H1 (cell line): ENCODE measurements around the gene FHIT. TPM values are rescaled to one million over a fixed set of nuclear protein-coding genes. Genes with fewer than 3 reads are reported as not detected.

Source experiments
- BCL11A ChIP-seq, 2 experiments: IDR thresholded peaks; one replicate each; pipeline ENCODE4 v1.6.1; 2011; ENCODE audit warnings: low read depth in 2 of 2, low read length in 2 of 2, mild to moderate bottlenecking in 2 of 2
- CBX5 ChIP-seq: fragments of 300-800, 300-1000 bp; sonication (generic); IDR thresholded peaks from 2 replicates; pipeline ENCODE4 v1.7.1; 2016; ENCODE audit warnings: antibody characterized with exemption, low read length, low read depth
- GABPA ChIP-seq: IDR thresholded peaks from 2 replicates; pipeline ENCODE4 v1.6.1; 2011; ENCODE audit warnings: mild to moderate bottlenecking, low read length, moderate library complexity, borderline replicate concordance; ENCODE audit not compliant: insufficient read depth
- HDAC2 ChIP-seq, 2 experiments: fragments of 300-600 bp in 1 of 2; sonication (generic) in 1 of 2; IDR thresholded peaks; 2 replicates each; pipeline ENCODE4 v1.6.1; 2011 to 2012; ENCODE audit warnings: low read depth in 2 of 2, low read length in 2 of 2, mild to moderate bottlenecking in 2 of 2, moderate library complexity in 2 of 2, borderline replicate concordance in 1 of 2, inconsistent platforms in 1 of 2
- RXRA ChIP-seq: IDR thresholded peaks from 2 replicates; pipeline ENCODE4 v1.6.1; 2011; ENCODE audit warnings: low read depth, mild to moderate bottlenecking, low read length, moderate library complexity; ENCODE audit not compliant: insufficient read depth
- SAP30 ChIP-seq: fragments of 300-600 bp; sonication (generic); IDR thresholded peaks from 2 replicates; pipeline ENCODE4 v1.7.1; 2012; ENCODE audit warnings: low read length, moderate library complexity, mild to moderate bottlenecking, inconsistent platforms; ENCODE audit not compliant: insufficient read depth, insufficient replicate concordance
- SIX5 ChIP-seq: IDR thresholded peaks from 2 replicates; pipeline ENCODE4 v1.6.1; 2011; ENCODE audit warnings: mild to moderate bottlenecking, low read depth, low read length
- TEAD4 ChIP-seq: IDR thresholded peaks from 2 replicates; pipeline ENCODE4 v1.6.1; 2012; ENCODE audit warnings: low read depth, low read length, inconsistent platforms, mixed read lengths
- polyA plus RNA-seq, 7 experiments: library from polyadenylated mRNA; depleted of rRNA in 3 of 7; stranded (reverse) in 5 of 7; unstranded in 2 of 7; fragments of >200 nt in 5 of 7; fragments of 200-250 nt in 2 of 7; gene quantifications; 1 replicate in 5 of 7; 2 replicates in 1 of 7; 4 replicates in 1 of 7; pipeline versions ENCODE4 v1.2.1 to v1.2.3, GENCODE V29; 2011 to 2013; ENCODE audit warnings: missing spikeins in 2 of 7, mixed read lengths in 2 of 7
- total RNA-seq: library from RNA; stranded (reverse); fragmentation: NEBNext Ultra II Directional; extraction: Animal tissue kit (Norgen Biotek cat#: 25700); gene quantifications from 2 replicates; pipeline ENCODE4 v1.2.1, GENCODE V29; 2021
- TF ChIP-seq, protein P1 (sequence below): fragments of 300-600 bp; sonication (generic); IDR thresholded peaks from 2 replicates; pipeline ENCODE4 v1.7.1; 2012; ENCODE audit warnings: low read length, moderate library complexity, mild to moderate bottlenecking, inconsistent platforms; ENCODE audit not compliant: insufficient replicate concordance

Gene FHIT
- total and polyA plus RNA-seq, 2 of the 8 experiments (the other 6 are each of a cell fraction or from before 2014, with no cell fraction given) = 1.2 to 3.2 TPM

GRCh38 chr3:60133269-60134162, 1117.7 kb downstream of the FHIT start (continued):
- TF ChIP-seq, protein P1, sequence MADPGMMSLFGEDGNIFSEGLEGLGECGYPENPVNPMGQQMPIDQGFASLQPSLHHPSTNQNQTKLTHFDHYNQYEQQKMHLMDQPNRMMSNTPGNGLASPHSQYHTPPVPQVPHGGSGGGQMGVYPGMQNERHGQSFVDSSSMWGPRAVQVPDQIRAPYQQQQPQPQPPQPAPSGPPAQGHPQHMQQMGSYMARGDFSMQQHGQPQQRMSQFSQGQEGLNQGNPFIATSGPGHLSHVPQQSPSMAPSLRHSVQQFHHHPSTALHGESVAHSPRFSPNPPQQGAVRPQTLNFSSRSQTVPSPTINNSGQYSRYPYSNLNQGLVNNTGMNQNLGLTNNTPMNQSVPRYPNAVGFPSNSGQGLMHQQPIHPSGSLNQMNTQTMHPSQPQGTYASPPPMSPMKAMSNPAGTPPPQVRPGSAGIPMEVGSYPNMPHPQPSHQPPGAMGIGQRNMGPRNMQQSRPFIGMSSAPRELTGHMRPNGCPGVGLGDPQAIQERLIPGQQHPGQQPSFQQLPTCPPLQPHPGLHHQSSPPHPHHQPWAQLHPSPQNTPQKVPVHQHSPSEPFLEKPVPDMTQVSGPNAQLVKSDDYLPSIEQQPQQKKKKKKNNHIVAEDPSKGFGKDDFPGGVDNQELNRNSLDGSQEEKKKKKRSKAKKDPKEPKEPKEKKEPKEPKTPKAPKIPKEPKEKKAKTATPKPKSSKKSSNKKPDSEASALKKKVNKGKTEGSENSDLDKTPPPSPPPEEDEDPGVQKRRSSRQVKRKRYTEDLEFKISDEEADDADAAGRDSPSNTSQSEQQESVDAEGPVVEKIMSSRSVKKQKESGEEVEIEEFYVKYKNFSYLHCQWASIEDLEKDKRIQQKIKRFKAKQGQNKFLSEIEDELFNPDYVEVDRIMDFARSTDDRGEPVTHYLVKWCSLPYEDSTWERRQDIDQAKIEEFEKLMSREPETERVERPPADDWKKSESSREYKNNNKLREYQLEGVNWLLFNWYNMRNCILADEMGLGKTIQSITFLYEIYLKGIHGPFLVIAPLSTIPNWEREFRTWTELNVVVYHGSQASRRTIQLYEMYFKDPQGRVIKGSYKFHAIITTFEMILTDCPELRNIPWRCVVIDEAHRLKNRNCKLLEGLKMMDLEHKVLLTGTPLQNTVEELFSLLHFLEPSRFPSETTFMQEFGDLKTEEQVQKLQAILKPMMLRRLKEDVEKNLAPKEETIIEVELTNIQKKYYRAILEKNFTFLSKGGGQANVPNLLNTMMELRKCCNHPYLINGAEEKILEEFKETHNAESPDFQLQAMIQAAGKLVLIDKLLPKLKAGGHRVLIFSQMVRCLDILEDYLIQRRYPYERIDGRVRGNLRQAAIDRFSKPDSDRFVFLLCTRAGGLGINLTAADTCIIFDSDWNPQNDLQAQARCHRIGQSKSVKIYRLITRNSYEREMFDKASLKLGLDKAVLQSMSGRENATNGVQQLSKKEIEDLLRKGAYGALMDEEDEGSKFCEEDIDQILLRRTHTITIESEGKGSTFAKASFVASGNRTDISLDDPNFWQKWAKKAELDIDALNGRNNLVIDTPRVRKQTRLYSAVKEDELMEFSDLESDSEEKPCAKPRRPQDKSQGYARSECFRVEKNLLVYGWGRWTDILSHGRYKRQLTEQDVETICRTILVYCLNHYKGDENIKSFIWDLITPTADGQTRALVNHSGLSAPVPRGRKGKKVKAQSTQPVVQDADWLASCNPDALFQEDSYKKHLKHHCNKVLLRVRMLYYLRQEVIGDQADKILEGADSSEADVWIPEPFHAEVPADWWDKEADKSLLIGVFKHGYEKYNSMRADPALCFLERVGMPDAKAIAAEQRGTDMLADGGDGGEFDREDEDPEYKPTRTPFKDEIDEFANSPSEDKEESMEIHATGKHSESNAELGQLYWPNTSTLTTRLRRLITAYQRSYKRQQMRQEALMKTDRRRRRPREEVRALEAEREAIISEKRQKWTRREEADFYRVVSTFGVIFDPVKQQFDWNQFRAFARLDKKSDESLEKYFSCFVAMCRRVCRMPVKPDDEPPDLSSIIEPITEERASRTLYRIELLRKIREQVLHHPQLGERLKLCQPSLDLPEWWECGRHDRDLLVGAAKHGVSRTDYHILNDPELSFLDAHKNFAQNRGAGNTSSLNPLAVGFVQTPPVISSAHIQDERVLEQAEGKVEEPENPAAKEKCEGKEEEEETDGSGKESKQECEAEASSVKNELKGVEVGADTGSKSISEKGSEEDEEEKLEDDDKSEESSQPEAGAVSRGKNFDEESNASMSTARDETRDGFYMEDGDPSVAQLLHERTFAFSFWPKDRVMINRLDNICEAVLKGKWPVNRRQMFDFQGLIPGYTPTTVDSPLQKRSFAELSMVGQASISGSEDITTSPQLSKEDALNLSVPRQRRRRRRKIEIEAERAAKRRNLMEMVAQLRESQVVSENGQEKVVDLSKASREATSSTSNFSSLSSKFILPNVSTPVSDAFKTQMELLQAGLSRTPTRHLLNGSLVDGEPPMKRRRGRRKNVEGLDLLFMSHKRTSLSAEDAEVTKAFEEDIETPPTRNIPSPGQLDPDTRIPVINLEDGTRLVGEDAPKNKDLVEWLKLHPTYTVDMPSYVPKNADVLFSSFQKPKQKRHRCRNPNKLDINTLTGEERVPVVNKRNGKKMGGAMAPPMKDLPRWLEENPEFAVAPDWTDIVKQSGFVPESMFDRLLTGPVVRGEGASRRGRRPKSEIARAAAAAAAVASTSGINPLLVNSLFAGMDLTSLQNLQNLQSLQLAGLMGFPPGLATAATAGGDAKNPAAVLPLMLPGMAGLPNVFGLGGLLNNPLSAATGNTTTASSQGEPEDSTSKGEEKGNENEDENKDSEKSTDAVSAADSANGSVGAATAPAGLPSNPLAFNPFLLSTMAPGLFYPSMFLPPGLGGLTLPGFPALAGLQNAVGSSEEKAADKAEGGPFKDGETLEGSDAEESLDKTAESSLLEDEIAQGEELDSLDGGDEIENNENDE = no peak
- TF ChIP-seq GABPA (no peak), HDAC2 (IDR thresholded peaks at IDR 0.05; ENCODE audit: borderline replicate concordance in 1 of 2, low read depth in 2 of 2, low read length in 2 of 2) (no peak), SAP30 (no peak), RXRA (no peak), CBX5 (no peak), SIX5 (no peak), TEAD4 (no peak), BCL11A (IDR thresholded peaks at IDR 0.05; ENCODE audit: low read depth in 2 of 2, low read length in 2 of 2) (no peak)
